Progenitor cell of endocrine pancreas (in vitro differentiated cells): Measurements from ENCODE around the gene BMF. TPM values are rescaled to one million over a fixed set of nuclear protein-coding genes. Genes with fewer than 3 reads are reported as not detected.
"Not testable (repeated sequence)": the region's sequence is repeated elsewhere in the genome, so short reads cannot be mapped to it uniquely, and the experiment has no call there.

ENCODE experiments used
- DNase-seq: peaks from one replicate; pipeline ENCODE4 v3.0.0; 2021; ENCODE audit warnings: low spot score; ENCODE audit not compliant: unreplicated experiment
- H3K27ac Mint-ChIP-seq: 2 replicates; pipeline ENCODE4 v1.8.0; 2021; ENCODE audit warnings: mild to moderate bottlenecking, moderate library complexity, mixed read lengths
- H3K27me3 Mint-ChIP-seq: 2 replicates; pipeline ENCODE4 v1.8.0; 2021; ENCODE audit warnings: mixed read lengths
- H3K36me3 Mint-ChIP-seq: 2 replicates; pipeline ENCODE4 v1.8.0; 2022; ENCODE audit warnings: mixed read lengths; ENCODE audit not compliant: insufficient read depth
- H3K4me1 Mint-ChIP-seq: 2 replicates; pipeline ENCODE4 v1.8.0; 2021; ENCODE audit warnings: low read depth, mixed read lengths
- H3K4me3 Mint-ChIP-seq: 2 replicates; pipeline ENCODE4 v1.8.0; 2021; ENCODE audit warnings: low read depth, mild to moderate bottlenecking, moderate library complexity, mixed read lengths
- H3K9me3 Mint-ChIP-seq: 2 replicates; pipeline ENCODE4 v1.8.0; 2021; ENCODE audit warnings: low read depth, mixed read lengths
- CTCF ChIP-seq: fragments of 200-600 bp; sonication (generic); IDR thresholded peaks from one replicate; pipeline ENCODE4 v1.5.0; 2021; ENCODE audit warnings: antibody characterized with exemption, mild to moderate bottlenecking; ENCODE audit not compliant: unreplicated experiment
- total RNA-seq: library from RNA; stranded (reverse); gene quantifications from 2 replicates; pipeline ENCODE4 v1.2.1, GENCODE V29; 2021

Gene BMF
- total RNA-seq, 1 donor from 2014 or later: 128 TPM

- Mint-ChIP-seq H3K36me3 (no peaks in the 10 kb centered on the region), H3K4me3 (no peak overlapping the region), H3K9me3 (no peaks in the 10 kb centered on the region), H3K27ac (no peak overlapping the region), H3K4me1 (peaks cover 21% of the 10 kb centered on the region), H3K27me3 (peaks cover 5% of the 10 kb centered on the region)
- DNase-seq: no peak
- no peak for TF ChIP-seq CTCF
Observed at GRCh38 chr15:40151499-40151898, 42.8 kb upstream of the BMF start.

GRCh38 chr15:40150163-40150925, 41.7 kb upstream of the BMF start:
- H3K36me3 Mint-ChIP-seq: no peaks in the 10 kb centered on the region
- no peak for DNase-seq
- no peak overlapping the region for H3K27ac Mint-ChIP-seq

GRCh38 chr15:40149339-40149738, 40.7 kb upstream of the BMF start:
- peaks cover 5% of the 10 kb centered on the region for H3K27me3 Mint-ChIP-seq
- no peak for DNase-seq
- no peak overlapping the region for H3K27ac Mint-ChIP-seq
- no peak overlapping the region for H3K4me3 Mint-ChIP-seq
- no peaks in the 10 kb centered on the region for H3K36me3 Mint-ChIP-seq
- H3K9me3 Mint-ChIP-seq: no peaks in the 10 kb centered on the region
- peaks cover under 1% of the 10 kb centered on the region for H3K4me1 Mint-ChIP-seq
- TF ChIP-seq CTCF: no peak

More at GRCh38 chr15:40150163-40150925, 41.7 kb upstream of the BMF start:
- peaks cover 5% of the 10 kb centered on the region for H3K27me3 Mint-ChIP-seq
- TF ChIP-seq CTCF: no peak
- no peak overlapping the region for H3K4me3 Mint-ChIP-seq
- no peaks in the 10 kb centered on the region for H3K9me3 Mint-ChIP-seq
- peaks cover 11% of the 10 kb centered on the region for H3K4me1 Mint-ChIP-seq

GRCh38 chr15:40146037-40146436, 37.4 kb upstream of the BMF start:
- peaks cover 5% of the 10 kb centered on the region for H3K27me3 Mint-ChIP-seq
- no peak for DNase-seq
- H3K4me1 Mint-ChIP-seq: no peaks in the 10 kb centered on the region
- no peak overlapping the region for H3K4me3 Mint-ChIP-seq
- no peaks in the 10 kb centered on the region for H3K9me3 Mint-ChIP-seq
- H3K36me3 Mint-ChIP-seq: no peaks in the 10 kb centered on the region
- TF ChIP-seq CTCF: no peak
- H3K27ac Mint-ChIP-seq: no peak overlapping the region

- TF ChIP-seq CTCF: no peak
- Mint-ChIP-seq H3K9me3 (no peaks in the 10 kb centered on the region), H3K4me3 (no peak overlapping the region), H3K4me1 (no peaks in the 10 kb centered on the region), H3K27ac (no peak overlapping the region), H3K27me3 (no peaks in the 10 kb centered on the region), H3K36me3 (no peaks in the 10 kb centered on the region)
- DNase-seq: no peak
Observed at GRCh38 chr15:40142428-40142827, 33.7 kb upstream of the BMF start.

- DNase-seq, H3K4me1 Mint-ChIP-seq, H3K27ac Mint-ChIP-seq, H3K9me3 Mint-ChIP-seq, H3K4me3 Mint-ChIP-seq, H3K27me3 Mint-ChIP-seq, H3K36me3 Mint-ChIP-seq: not testable (repeated sequence)
Observed at GRCh38 chr15:40138201-40138570, 29.5 kb upstream of the BMF start.
